GM21423 (cell line): ENCODE results near the gene GATA3.

Experiments
- ATAC-seq: cut with Tn5 transposase; IDR thresholded peaks from one replicate; pipeline ENCODE4 v1.9.1; 2021; ENCODE audit warnings: mild to moderate bottlenecking, moderate library complexity; ENCODE audit not compliant: unreplicated experiment

GATA3 gene

GRCh38 chr10:8063128-8063908 lies 8.8 kb downstream of the GATA3 start:
- no peak for ATAC-seq

GRCh38 chr10:8063935-8064334 lies 9.4 kb downstream of the GATA3 start:
- no peak for ATAC-seq

GRCh38 chr10:8064436-8064835 lies 9.9 kb downstream of the GATA3 start:
- ATAC-seq, result no peak

GRCh38 chr10:8065651-8066050 lies 11.2 kb downstream of the GATA3 start:
- ATAC-seq, result no peak

GRCh38 chr10:8066124-8066523 lies 11.6 kb downstream of the GATA3 start:
- no peak for ATAC-seq

GRCh38 chr10:8066797-8067196 lies 12.3 kb downstream of the GATA3 start:
- no peak for ATAC-seq

GRCh38 chr10:8069108-8069507 lies 14.6 kb downstream of the GATA3 start:
- peak; percentile 57 for ATAC-seq

- ATAC-seq, result no peak
Observed at GRCh38 chr10:8069627-8070026, 15.1 kb downstream of the GATA3 start.

GRCh38 chr10:8070440-8070839 lies 16.0 kb downstream of the GATA3 start:
- ATAC-seq, result no peak

- ATAC-seq, result no peak
Observed at GRCh38 chr10:8071006-8071405, 16.5 kb downstream of the GATA3 start.

- no peak for ATAC-seq
Observed at GRCh38 chr10:8071666-8072065, 17.2 kb downstream of the GATA3 start.

GRCh38 chr10:8072211-8072610 lies 17.7 kb downstream of the GATA3 start:
- no peak for ATAC-seq

GRCh38 chr10:8073691-8074416 lies 19.4 kb downstream of the GATA3 start:
- ATAC-seq, result no peak

- ATAC-seq, result no peak
Observed at GRCh38 chr10:8074881-8075280, 20.4 kb downstream of the GATA3 start.

GRCh38 chr10:8075282-8076260 lies 21.1 kb downstream of the GATA3 start:
- no peak for ATAC-seq

- no peak for ATAC-seq
Observed at GRCh38 chr10:8076933-8077332, 22.4 kb downstream of the GATA3 start.

- no peak for ATAC-seq
Observed at GRCh38 chr10:8078027-8078426, 23.5 kb downstream of the GATA3 start.

- ATAC-seq, result no peak
Observed at GRCh38 chr10:8079126-8079525, 24.6 kb downstream of the GATA3 start.

- ATAC-seq, result no peak
Observed at GRCh38 chr10:8084799-8085198, 30.3 kb downstream of the GATA3 start.

- no peak for ATAC-seq
Observed at GRCh38 chr10:8085251-8085650, 30.8 kb downstream of the GATA3 start.

- no peak for ATAC-seq
Observed at GRCh38 chr10:8086315-8086714, 31.8 kb downstream of the GATA3 start.
